GM18511 (cell line): ENCODE results near the gene GPR183.
"Not testable (repeated sequence)": the region's sequence is repeated elsewhere in the genome, so short reads cannot be mapped to it uniquely, and the experiment has no call there.

Experiments
- ATAC-seq: cut with Tn5 transposase; IDR thresholded peaks from one replicate; pipeline ENCODE4 v1.9.1; 2021; ENCODE audit warnings: mild to moderate bottlenecking, moderate library complexity; ENCODE audit not compliant: unreplicated experiment

GPR183 gene

GRCh38 chr13:99250982-99251825 lies 56.0 kb downstream of the GPR183 start:
- ATAC-seq = no peak

- not testable (repeated sequence) for ATAC-seq
Measured at GRCh38 chr13:99249606-99250005, 57.6 kb downstream of the GPR183 start.

GRCh38 chr13:99249178-99249577 lies 58.0 kb downstream of the GPR183 start:
- not testable (repeated sequence) for ATAC-seq

- no peak for ATAC-seq
Measured at GRCh38 chr13:99246100-99246499, 61.1 kb downstream of the GPR183 start.
